Fibroblast of lung (primary cell): Measurements from ENCODE around the gene OR10H2. TPM values are rescaled to one million over a fixed set of nuclear protein-coding genes. Genes with fewer than 3 reads are reported as not detected.

Source experiments
- DNase-seq, 2 donors: peaks; one replicate each; pipeline versions ENCODE4 v3.0.0 to v3.0.0-alpha.2; 2010; ENCODE audit warnings: low read depth in 2 of 2
- H2AFZ ChIP-seq: 2 replicates; pipeline ENCODE4 v1.5.1; 2012; ENCODE audit warnings: low read length, control low read depth, inconsistent platforms
- H3K27ac ChIP-seq: 2 replicates; pipeline ENCODE4 v1.5.1; 2011; ENCODE audit warnings: low read length, control low read depth; ENCODE audit not compliant: insufficient read depth
- H3K27me3 ChIP-seq: 2 replicates; pipeline ENCODE4 v1.5.1; 2011; ENCODE audit warnings: mild to moderate bottlenecking, low read length; ENCODE audit not compliant: control insufficient read depth, insufficient read depth
- H3K36me3 ChIP-seq: 2 replicates; pipeline ENCODE4 v1.5.1; 2011; ENCODE audit warnings: low read length; ENCODE audit not compliant: control insufficient read depth, insufficient read depth
- H3K4me1 ChIP-seq: 2 replicates; pipeline ENCODE4 v1.5.1; 2011; ENCODE audit warnings: low read length; ENCODE audit not compliant: control insufficient read depth, insufficient read depth; ENCODE audit errors: extremely low read depth
- H3K4me2 ChIP-seq: 2 replicates; pipeline ENCODE4 v1.5.1; 2011; ENCODE audit warnings: low read length, control low read depth; ENCODE audit not compliant: insufficient read depth; ENCODE audit errors: extremely low read depth
- H3K4me3 ChIP-seq, 4 experiments: fragments of 200-600 bp in 1 of 4; sonication (generic) in 1 of 4; replicated peaks in 1 of 4; 2 replicates each; pipeline ENCODE4 v1.5.1; 2011 to 2016; ENCODE audit warnings: low read length in 4 of 4, low read depth in 3 of 4, mild to moderate bottlenecking in 3 of 4, control low read depth in 2 of 4, inconsistent platforms in 1 of 4, mixed read lengths in 1 of 4; ENCODE audit not compliant: insufficient read depth in 1 of 4; ENCODE audit errors: control extremely low read depth in 1 of 4
- H3K79me2 ChIP-seq: 2 replicates; pipeline ENCODE4 v1.5.1; 2012; ENCODE audit warnings: mild to moderate bottlenecking, low read length, inconsistent platforms; ENCODE audit not compliant: control insufficient read depth, insufficient read depth
- H3K9ac ChIP-seq: 2 replicates; pipeline ENCODE4 v1.5.1; 2011; ENCODE audit warnings: mild to moderate bottlenecking, low read length, control low read depth; ENCODE audit not compliant: insufficient read depth
- H3K9me3 ChIP-seq: 2 replicates; pipeline ENCODE4 v1.5.1; 2012; ENCODE audit warnings: low read depth, low read length; ENCODE audit not compliant: control insufficient read depth, insufficient read depth
- H4K20me1 ChIP-seq: 2 replicates; pipeline ENCODE4 v1.5.1; 2011; ENCODE audit warnings: low read length; ENCODE audit not compliant: control insufficient read depth, insufficient read depth; ENCODE audit errors: extremely low read depth
- CTCF ChIP-seq, 2 donors: IDR thresholded peaks in 1 of 2; conservative IDR thresholded peaks in 1 of 2; 1 replicate in 1 of 2; 2 replicates in 1 of 2; pipeline ENCODE4 v1.5.1; 2011 to 2012; ENCODE audit warnings: low read length in 2 of 2, control low read depth in 1 of 2, inconsistent platforms in 1 of 2, low read depth in 1 of 2, mild to moderate bottlenecking in 1 of 2
- EZH2 ChIP-seq: IDR thresholded peaks from 2 replicates; pipeline ENCODE4 v1.5.1; 2012; ENCODE audit warnings: low read length, control low read depth, mild to moderate bottlenecking; ENCODE audit errors: missing control alignments
- polyA plus RNA-seq, 2 donors: library from polyadenylated mRNA; depleted of rRNA in 1 of 2; stranded (reverse) in 1 of 2; unstranded in 1 of 2; fragments of >200 nt; gene quantifications; 2 replicates each; pipeline ENCODE4 v1.2.1, GENCODE V29; 2011 to 2012; ENCODE audit warnings: missing spikeins in 1 of 2
- total RNA-seq: library from RNA; depleted of rRNA; stranded (reverse); fragments of >200 nt; gene quantifications from 2 replicates; pipeline ENCODE4 v1.2.1, GENCODE V29; 2014

The OR10H2 gene
- total and polyA plus RNA-seq, 2 donors (not counting 1 experiment from before 2014, with no cell fraction given): not detected

GRCh38 chr19:15680478-15681322, 47.1 kb upstream of the OR10H2 start:
- no peak overlapping the region for H2AFZ ChIP-seq
- no peak overlapping the region for H3K27ac ChIP-seq
- H3K4me1 ChIP-seq: no peaks in the 10 kb centered on the region
- no peaks in the 10 kb centered on the region for H3K9me3 ChIP-seq
- no peak overlapping the region for H3K4me2 ChIP-seq
- H3K27me3 ChIP-seq: no peaks in the 10 kb centered on the region
- no peaks in the 10 kb centered on the region for H4K20me1 ChIP-seq
- no peak for DNase-seq
- H3K9ac ChIP-seq: no peak overlapping the region
- no peaks in the 10 kb centered on the region for H3K79me2 ChIP-seq
- H3K4me3 ChIP-seq: no peak overlapping the region
- TF ChIP-seq EZH2 (no peak), CTCF (conservative IDR thresholded peaks at IDR 0.05 in 1 of 2, IDR thresholded peaks at IDR 0.05 in 1 of 2; ENCODE audit: low read depth in 1 of 2, low read length in 2 of 2) (no peak)
- no peaks in the 10 kb centered on the region for H3K36me3 ChIP-seq

GRCh38 chr19:15683411-15683810, 44.4 kb upstream of the OR10H2 start:
- Histone ChIP-seq H3K36me3 (no peaks in the 10 kb centered on the region), H3K9ac (no peak overlapping the region), H3K79me2 (no peaks in the 10 kb centered on the region), H4K20me1 (no peaks in the 10 kb centered on the region), H3K4me2 (no peak overlapping the region), H3K9me3 (no peaks in the 10 kb centered on the region), H2AFZ (no peak overlapping the region), H3K4me1 (no peaks in the 10 kb centered on the region), H3K4me3 (no peak overlapping the region), H3K27me3 (no peaks in the 10 kb centered on the region), H3K27ac (no peak overlapping the region)
- DNase-seq: no peak
- TF ChIP-seq EZH2 (no peak), CTCF (conservative IDR thresholded peaks at IDR 0.05 in 1 of 2, IDR thresholded peaks at IDR 0.05 in 1 of 2; ENCODE audit: low read depth in 1 of 2, low read length in 2 of 2) (no peak)

GRCh38 chr19:15684828-15685227, 43.0 kb upstream of the OR10H2 start:
- no peak overlapping the region for H3K4me2 ChIP-seq
- no peak overlapping the region for H2AFZ ChIP-seq
- H3K4me1 ChIP-seq: no peaks in the 10 kb centered on the region
- H3K27ac ChIP-seq: no peak overlapping the region
- TF ChIP-seq CTCF (conservative IDR thresholded peaks at IDR 0.05 in 1 of 2, IDR thresholded peaks at IDR 0.05 in 1 of 2; ENCODE audit: low read depth in 1 of 2, low read length in 2 of 2) (no peak), EZH2 (no peak)
- H3K9ac ChIP-seq: no peak overlapping the region
- no peak for DNase-seq
- no peaks in the 10 kb centered on the region for H4K20me1 ChIP-seq
- H3K79me2 ChIP-seq: no peaks in the 10 kb centered on the region
- no peak overlapping the region for H3K4me3 ChIP-seq
- no peaks in the 10 kb centered on the region for H3K9me3 ChIP-seq
- H3K27me3 ChIP-seq: no peaks in the 10 kb centered on the region
- H3K36me3 ChIP-seq: no peaks in the 10 kb centered on the region
